ENCODE data around the gene ZFPM1. TPM values are rescaled to one million over a fixed set of nuclear protein-coding genes. Genes with fewer than 3 reads are reported as not detected.

The ZFPM1 gene
- total RNA-seq, 1 donor from 2014 or later: 5.7 TPM

DNA sequence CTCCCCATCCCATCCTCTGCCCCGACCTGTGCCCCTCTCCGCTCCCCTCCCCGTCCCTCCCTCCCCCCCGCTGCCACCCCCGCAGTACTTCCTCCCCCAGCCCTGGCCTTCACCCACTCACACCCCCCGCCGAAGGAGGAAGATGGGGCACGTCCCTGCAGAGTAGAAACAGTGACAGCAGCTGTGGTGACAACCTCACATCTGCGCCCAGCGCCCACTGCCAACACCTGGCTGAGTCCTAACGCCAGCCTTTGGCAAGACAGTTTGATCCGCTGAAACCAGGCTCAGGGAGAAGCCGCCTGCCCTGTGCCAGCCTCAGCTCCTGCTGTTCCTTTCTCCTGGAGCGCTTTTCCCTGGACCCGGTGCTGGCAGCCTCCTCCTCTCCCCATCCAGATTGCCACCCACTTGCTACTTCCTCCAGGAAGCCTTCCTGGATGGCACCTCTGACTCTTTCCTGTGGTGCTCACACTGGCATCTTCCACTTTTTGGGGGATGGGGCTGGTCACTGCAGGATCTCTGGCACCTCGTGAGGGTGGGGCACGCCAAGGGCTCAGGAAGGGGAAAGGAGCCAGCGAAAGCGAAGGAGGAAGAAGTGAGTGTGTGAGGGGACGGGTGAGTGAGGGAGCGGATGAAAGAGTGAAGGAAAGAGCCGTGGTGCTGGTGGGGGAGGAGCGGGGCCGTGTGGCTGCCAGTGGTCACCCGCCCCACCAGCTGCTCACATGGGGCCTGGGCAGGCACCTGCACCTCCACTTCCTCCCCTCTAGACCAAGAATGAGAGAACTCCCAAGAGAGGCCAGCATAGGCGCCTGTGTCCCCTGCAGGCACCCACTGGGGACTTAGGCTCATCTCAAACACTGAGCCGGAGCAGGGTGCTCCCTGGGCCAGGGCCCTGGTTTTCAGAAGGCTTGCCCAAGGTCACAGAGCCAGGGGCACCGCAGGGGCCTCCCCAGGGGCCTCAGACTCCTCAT, 27.0 kb downstream of the ZFPM1 start:
- Histone ChIP-seq H3K27me3 (ENCODE audit: low read depth) (no peaks in the 10 kb centered on the region), H3K36me3 (no peaks in the 10 kb centered on the region), H3K9me3 (replicated peaks) (no peaks in the 10 kb centered on the region), H3K27ac (replicated peaks) (no peak overlapping the region), H3K4me3 (no peak overlapping the region), H3K4me1 (peaks cover 16% of the 10 kb centered on the region)
- DNase-seq: no peak
- TF ChIP-seq, protein P1, sequence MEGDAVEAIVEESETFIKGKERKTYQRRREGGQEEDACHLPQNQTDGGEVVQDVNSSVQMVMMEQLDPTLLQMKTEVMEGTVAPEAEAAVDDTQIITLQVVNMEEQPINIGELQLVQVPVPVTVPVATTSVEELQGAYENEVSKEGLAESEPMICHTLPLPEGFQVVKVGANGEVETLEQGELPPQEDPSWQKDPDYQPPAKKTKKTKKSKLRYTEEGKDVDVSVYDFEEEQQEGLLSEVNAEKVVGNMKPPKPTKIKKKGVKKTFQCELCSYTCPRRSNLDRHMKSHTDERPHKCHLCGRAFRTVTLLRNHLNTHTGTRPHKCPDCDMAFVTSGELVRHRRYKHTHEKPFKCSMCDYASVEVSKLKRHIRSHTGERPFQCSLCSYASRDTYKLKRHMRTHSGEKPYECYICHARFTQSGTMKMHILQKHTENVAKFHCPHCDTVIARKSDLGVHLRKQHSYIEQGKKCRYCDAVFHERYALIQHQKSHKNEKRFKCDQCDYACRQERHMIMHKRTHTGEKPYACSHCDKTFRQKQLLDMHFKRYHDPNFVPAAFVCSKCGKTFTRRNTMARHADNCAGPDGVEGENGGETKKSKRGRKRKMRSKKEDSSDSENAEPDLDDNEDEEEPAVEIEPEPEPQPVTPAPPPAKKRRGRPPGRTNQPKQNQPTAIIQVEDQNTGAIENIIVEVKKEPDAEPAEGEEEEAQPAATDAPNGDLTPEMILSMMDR (IDR thresholded peaks at IDR 0.05; ENCODE audit: borderline replicate concordance): no peak
- intact Hi-C loops (cut with micrococcal nuclease): no loop called here

DNA sequence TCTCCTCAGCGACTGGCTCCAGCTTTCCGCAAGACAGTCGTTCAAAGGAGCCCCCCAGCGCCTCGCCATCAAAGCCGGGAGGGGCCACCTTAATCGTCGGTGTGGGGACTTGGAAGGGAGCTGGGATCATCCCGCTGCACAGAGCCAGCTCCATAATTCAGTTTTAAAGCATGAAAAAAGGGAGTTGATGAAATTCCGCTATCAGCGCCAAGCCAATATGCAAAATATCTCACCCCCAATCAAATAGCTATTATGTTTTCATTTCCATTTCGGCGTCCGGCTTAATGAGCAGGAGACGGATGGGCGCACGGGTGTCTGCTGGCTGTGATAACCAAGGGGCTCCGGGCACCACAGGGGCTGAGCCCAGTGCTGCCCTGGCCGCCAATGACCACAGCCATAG, 27.7 kb downstream of the ZFPM1 start:
- Histone ChIP-seq H3K27ac (replicated peaks) (no peak overlapping the region), H3K4me3 (no peak overlapping the region), H3K36me3 (no peaks in the 10 kb centered on the region), H3K9me3 (replicated peaks) (no peaks in the 10 kb centered on the region), H3K4me1 (peaks cover 16% of the 10 kb centered on the region), H3K27me3 (ENCODE audit: low read depth) (no peaks in the 10 kb centered on the region)
- TF ChIP-seq, protein P1 (IDR thresholded peaks at IDR 0.05; ENCODE audit: borderline replicate concordance): no peak
- no peak for DNase-seq
- intact Hi-C loops (cut with micrococcal nuclease): no loop called here

DNA sequence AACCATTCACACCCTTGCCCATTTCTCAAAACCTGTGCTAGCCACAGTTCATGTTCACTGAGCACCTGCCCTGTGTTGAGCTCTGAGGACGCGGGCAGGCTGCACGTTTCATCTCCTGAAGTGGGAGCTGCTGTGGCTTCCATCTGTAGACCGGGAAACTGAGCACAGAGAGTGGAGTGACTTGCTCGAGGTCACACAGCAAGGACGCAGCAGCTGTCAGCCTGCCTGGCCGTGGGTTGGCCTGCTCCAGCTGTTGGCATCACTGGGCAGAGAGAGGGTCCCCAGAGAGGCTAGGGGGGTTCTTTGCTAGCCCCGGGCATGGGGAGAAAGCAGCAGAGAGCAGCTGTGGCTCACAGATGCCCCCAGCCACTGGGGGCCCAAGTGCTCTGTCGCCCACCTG, 28.8 kb downstream of the ZFPM1 start:
- DNase-seq: no peak
- Histone ChIP-seq H3K27ac (replicated peaks) (no peak overlapping the region), H3K27me3 (ENCODE audit: low read depth) (no peaks in the 10 kb centered on the region), H3K9me3 (replicated peaks) (no peaks in the 10 kb centered on the region), H3K4me3 (no peak overlapping the region), H3K4me1 (peaks cover 16% of the 10 kb centered on the region), H3K36me3 (no peaks in the 10 kb centered on the region)
- intact Hi-C loops (cut with micrococcal nuclease): no loop called here
- TF ChIP-seq, protein P1 (IDR thresholded peaks at IDR 0.05; ENCODE audit: borderline replicate concordance): no peak

DNA sequence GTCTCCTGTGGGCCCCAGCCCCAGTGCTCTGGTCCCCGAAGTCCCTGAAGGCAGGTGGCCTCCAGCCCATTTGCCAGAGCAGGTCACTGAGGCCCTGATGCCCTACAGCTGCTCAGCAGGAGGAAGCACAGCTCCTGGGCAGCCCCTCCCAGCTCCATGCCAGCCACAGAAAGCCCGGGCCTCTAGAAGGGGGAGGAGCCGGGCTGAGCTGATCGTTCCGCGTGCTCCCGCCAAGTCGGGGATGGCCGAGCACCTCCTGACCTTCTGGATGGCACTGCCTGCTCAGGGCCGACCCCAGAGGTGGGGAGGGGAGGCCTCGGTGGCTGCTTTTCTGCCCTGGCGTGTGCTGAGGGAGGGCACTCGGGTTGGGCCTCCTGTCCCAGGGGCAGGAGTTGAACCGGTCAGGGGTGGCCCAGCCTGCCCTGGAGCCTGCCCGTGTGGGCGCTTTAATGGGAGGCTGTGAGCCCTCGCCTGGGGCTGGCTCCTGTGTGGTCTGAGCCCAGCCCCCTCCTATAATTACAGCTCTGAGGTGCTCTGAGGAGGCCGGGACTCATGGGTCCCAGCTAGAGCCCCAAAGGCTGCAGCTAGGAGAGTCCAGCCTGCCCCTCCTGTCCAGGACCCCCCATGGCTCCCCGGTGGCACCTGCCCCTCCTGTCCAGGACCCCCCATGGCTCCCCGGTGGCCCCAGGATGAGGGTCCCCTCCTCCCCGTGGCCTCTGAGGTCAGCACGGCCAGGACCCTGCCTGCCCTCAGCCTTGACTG, 29.7 kb downstream of the ZFPM1 start:
- H3K27me3 ChIP-seq (ENCODE audit: low read depth): no peaks in the 10 kb centered on the region
- DNase-seq: no peak
- TF ChIP-seq, protein P1 (IDR thresholded peaks at IDR 0.05; ENCODE audit: borderline replicate concordance): no peak
- intact Hi-C loops (cut with micrococcal nuclease): no loop called here
- peaks cover 16% of the 10 kb centered on the region for H3K4me1 ChIP-seq
- H3K36me3 ChIP-seq: no peaks in the 10 kb centered on the region
- H3K4me3 ChIP-seq: no peak overlapping the region
- H3K27ac ChIP-seq (replicated peaks): no peak overlapping the region
- H3K9me3 ChIP-seq (replicated peaks): no peaks in the 10 kb centered on the region

DNA sequence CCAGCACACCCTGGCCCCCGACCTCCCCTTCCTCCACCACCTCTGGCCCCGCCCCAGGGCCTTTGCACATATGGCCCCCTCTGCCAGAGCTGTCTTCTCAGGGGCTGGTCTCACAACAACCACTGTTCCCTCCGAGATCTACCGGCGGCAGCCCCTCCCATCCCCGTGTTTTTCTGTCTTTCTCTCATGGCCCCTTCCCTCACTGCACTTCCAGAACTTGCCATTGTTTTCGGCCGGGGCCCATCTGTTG, 30.2 kb downstream of the ZFPM1 start:
- intact Hi-C loops (cut with micrococcal nuclease): no loop called here
- H3K4me1 ChIP-seq: peaks cover 16% of the 10 kb centered on the region
- no peaks in the 10 kb centered on the region for H3K9me3 ChIP-seq (replicated peaks)
- no peak for DNase-seq
- H3K36me3 ChIP-seq: no peaks in the 10 kb centered on the region
- TF ChIP-seq, protein P1 (IDR thresholded peaks at IDR 0.05; ENCODE audit: borderline replicate concordance): no peak
- H3K4me3 ChIP-seq: no peak overlapping the region
- H3K27ac ChIP-seq (replicated peaks): no peak overlapping the region
- H3K27me3 ChIP-seq (ENCODE audit: low read depth): no peaks in the 10 kb centered on the region
